ENCODE data around the gene NEK7.
"Not testable (repeated sequence)": the region's sequence is repeated elsewhere in the genome, so short reads cannot be mapped to it uniquely, and the experiment has no call there.

Gene NEK7

DNA sequence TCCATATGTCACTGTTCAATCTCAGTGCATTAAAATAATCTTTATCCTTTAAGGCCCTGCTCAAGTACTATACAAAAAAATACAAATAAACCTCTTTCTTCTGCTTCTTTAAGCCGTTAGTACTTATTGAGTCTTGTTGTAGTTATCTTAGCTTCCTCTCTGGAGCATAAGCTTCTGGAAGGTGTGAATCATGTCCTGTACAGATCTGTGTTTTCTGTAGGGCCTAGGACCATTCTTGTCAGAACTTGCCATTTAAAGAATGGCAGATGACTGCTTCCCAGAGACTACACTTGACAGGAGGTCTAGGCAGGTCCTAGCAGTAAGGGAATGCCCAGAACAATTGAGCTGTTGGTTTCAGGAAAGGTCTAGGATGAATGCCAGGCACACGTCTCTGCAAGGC, 12.9 kb downstream of the NEK7 start:
- no peak for DNase-seq

DNA sequence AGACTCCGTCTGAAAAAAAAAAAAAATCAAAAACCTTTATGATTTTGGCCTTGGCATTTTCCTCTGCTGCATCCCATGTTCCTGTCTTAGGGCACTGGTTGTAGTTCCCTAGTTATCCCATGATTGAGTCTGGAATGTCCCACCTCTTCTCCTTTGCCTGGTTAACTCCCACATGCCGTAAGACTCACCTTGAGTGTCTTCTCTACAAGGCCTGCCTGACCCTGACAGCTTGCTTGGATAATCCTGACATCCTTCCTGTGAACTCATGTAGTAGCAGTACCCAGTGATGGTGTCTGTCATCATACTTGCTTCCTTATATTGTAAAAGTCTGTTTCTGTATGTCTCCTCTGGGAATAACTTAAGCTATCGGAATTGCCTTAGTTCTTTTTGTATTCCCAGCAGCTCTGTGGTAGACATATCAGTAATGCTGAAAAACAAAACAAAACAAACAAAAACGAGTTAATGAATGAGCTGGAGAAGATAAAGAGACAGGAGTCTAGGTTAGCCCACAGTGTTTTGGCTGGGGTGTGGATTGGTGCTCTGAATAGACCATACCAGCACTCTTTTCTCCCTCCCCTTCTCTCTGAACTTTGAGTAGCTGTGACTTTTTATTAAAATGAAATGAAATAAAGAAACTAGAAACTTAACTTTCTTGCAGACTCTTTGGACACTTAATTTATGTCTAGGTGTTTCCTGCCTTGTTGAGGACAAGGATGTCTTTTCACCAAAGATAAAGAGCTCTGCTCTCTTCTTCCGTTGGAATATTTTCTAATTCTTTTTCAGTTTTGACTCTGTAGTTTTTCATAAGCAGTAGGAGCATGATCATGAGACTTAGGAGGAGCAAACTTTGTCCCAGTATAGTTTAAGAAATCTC, 15.1 kb downstream of the NEK7 start:
- no peak for DNase-seq

DNA sequence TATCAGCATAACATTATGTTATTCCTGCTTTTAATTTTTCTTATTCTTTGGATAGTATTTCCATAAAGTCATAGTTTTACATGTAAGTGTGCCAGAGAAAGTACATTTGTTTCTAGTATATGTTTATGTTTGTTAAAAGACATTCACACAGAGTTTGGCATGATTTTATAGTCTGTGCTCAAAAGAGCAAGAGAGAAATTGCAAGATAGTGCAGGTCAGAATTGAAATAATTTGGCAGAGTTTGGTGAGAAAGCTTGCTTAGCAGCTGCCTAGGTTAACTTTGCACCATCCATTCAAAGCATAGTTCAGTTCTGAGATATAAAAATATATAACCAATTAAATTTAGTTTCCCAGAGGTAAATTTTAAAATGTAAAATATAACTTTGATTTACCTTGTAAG, 17.0 kb downstream of the NEK7 start:
- DNase-seq = no peak

DNA sequence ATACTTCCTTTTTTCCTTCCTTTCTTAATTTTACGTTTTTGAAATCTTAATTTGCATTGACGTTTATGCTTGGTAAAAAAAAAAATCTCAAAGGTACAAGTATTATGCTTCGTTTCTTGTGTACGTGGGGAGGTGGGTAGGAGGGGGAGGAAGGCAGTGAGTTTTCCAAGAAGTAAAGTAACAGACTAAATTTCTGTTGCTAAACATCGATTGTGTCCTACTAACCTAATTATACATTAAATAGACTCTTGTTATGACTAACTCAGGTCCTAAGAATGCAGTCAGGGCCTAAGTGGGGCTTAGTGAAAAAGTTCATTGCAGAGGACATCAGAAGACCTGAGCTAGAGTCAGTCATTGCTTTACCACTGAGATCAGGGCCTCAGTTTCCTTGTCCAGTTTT, 17.5 kb downstream of the NEK7 start:
- no peak for DNase-seq

DNA sequence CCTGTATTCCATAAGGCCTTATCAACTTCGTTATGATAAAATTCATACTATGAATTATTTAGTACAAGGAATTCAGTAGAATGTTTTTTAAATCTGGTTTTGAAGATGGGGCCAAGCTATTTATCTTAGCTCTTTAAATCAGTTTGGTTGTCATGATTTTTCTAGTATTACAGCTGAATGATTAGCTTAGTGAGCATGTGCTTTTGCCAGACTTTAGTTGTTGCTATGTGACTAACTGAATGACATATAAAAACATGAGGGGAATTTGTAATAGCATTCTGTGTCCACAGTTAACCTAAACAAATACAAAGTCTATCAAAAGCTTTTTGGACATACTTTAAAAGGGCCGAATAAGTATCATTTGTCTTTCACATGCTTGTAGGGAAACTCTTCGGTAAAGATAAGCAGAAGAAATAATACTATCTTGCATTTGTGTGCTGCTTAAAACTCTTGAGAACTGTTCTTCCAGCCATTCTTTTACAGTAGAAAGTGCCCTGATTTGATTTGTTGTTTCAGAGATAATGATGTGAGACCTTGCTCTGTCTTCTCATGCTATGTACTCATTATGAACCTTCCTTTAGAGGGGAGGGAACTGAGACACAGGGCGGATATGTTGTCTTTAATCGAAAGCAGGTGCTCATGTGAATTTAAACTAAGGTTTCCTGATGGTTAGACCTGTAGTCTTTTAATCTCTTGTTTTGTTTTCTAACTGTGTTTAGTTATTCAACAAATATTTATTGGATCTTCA, 18.8 kb downstream of the NEK7 start:
- DNase-seq = no peak

DNA sequence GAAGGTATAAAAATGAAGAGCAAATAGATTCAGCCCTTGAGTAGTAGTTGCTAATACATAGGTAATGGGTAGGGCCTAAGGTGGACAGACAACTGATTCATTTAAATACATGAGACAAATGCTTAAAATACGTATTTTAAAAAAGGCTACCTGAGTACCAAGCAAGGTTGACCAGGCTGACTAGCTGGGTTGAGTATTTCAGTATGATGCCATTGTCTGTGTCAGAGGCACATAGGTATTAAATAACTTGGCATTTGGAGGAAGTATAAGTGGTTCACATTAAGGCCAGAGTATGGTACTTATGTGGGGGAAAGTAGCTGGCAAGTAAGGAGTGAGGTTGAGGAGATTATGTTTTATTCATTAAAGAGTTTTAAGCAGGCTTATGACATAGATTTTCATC, 19.4 kb downstream of the NEK7 start:
- DNase-seq = no peak

DNA sequence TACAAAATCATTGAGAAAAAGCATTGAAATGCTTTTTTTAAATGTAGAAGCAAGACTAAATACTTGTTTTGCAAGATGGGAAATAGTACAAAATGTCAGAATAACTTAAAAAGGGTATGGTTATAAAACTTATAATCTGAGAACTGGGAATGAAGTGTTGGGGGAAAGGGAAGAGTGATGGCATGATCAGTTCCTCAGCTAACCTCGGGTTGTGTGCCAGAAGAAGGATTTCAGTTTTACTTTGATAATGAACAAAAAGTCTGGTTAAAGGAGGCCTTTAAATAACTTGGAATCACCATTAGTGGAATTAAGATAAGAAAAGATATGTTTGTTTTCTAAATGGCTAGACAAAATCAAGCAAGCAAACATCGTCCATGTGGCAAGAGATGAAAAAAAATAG, 20.7 kb downstream of the NEK7 start:
- no peak for DNase-seq

DNA sequence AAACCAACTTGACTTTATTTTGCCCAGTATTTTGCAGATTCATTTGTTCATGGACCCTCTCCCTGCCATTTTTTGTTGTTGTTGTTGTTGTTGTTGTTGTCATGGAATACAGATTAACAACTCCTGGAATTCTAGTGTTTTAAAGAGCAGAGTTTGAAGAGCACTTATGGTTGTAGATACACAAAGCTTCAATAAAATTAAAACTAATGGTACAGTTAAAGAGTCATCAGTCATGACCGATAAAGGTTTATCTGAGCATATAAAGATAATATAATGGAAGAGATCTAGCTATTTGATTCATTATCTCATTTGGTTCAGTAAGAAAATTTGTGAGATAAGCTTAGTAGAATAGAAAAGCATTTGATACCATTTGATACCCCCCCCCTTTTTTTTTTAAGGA, 21.8 kb downstream of the NEK7 start:
- no peak for DNase-seq

DNA sequence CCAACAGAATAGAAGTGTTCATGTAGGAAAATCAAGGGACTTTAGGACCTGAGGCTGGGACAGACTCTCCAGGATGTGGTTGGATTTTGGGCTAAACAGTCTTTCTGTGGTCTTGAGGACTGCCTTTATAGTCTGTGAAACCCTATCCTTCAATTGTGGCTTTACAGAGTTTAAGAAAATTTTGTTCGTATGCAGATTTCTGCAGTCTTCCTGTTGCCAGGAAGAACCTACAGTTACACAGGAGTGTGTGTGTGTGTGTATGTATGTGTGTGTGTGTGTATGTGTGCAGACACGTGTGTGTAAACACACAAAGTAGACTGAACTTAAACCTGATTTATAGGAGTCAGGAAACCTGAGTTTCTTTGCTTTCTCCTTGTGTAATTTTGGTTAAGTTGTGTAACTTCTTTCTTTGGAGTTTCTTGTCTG, 22.8 kb downstream of the NEK7 start:
- DNase-seq = no peak

DNA sequence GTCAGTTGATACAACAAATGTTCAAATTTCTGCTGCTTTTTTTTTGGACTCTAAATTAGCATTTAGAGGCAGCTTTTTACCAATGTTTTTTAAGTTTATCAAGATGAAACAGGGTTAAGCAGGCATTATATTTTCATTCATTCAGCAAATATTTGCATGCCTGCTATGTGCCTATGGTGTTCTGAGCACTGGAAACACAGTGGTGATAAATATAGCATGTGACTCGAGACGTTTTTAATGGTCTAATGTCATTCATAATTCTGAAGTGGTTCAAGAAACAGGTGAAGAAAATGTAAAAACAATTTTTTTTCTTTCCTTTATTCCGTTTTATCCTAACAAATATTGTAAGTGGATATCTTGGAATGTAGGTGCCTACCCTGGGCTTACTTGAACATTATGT, 26.8 kb downstream of the NEK7 start:
- DNase-seq = no peak

DNA sequence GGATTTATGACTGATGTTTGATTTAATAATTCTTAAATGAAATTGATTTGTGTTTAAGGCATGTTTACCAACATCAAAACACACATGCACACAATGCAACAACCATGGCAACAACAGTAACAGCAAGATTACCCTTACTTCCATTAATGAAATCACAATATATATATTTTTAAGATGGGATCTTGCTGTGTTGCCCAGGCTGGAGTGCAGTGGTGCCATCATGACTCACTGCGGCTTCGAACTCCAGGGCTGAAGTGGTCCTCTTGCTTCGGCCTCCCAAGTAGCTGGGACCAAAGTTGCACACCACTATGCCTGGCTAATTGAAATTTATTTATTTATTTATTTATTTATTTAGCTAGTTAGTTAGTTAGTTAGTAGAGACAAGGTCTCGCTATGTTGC, 27.7 kb downstream of the NEK7 start:
- DNase-seq = no peak

DNA sequence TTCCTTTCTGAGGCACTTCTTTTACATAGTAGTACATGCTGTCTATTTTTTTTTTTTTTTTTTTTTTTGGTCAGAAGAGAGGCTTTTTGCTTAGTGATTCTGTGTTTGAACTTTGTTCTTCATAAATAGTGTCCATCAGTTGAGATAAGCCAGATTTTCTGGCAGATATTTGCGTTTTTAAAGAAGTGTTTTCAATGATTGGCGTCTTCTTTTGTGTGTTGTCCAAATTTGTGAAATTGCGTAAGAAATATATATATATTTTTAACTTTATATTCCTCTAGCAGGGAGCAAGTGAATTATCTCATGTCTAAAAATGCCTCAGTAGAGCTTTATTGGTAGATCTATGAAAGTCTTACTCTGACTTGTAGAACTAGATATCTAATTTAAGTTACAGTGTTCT, 28.3 kb downstream of the NEK7 start:
- no peak for DNase-seq

DNA sequence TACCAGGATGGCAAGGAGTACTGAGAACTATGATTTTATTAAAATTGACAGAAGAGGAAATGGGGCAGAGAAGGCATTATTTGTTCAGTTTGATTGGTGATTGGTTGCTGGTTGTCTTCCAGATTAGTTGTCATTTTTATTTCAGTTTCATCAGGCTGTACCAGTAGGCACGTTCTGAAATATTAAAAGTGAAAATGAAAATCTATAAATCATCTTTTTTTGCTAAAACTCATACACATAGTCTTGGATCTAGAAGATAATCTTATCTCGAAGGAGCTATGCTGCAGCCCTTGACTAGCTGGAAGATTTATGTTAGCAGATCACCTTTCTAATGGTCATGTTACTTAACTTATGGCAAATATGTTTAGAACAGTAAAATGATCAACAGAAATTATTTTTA, 29.0 kb downstream of the NEK7 start:
- no peak for DNase-seq

DNA sequence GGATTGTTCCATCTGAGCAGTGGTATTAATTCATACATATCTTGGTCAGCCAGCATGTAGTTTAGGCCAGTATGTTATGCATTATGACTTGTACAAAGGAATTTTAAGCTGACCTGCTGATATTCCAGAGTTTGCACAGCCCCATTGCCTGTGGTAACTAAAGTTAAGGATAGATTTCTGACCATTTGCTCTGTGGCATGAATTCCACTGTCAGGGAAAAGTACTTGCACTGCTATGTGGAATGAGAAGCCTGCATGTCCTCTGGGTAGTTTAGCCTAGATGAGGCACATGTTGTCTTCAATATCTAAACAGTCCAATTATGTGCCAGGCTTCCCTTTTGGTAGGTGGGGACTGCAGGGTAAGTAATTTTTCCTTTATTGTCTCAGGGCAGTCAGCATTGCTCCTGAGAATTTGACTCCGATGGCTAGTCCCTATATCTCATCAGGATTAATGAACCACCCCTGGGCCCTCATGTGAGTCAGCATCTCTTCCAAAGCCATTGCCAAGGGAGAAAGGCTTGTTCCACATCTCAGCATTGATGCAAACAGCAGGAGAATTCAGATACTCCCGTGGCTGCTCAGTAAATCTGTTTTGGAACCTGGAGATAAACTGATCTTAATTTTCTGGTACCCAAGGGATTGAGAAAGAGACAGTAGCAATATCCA, 30.2 kb downstream of the NEK7 start:
- DNase-seq = no peak

DNA sequence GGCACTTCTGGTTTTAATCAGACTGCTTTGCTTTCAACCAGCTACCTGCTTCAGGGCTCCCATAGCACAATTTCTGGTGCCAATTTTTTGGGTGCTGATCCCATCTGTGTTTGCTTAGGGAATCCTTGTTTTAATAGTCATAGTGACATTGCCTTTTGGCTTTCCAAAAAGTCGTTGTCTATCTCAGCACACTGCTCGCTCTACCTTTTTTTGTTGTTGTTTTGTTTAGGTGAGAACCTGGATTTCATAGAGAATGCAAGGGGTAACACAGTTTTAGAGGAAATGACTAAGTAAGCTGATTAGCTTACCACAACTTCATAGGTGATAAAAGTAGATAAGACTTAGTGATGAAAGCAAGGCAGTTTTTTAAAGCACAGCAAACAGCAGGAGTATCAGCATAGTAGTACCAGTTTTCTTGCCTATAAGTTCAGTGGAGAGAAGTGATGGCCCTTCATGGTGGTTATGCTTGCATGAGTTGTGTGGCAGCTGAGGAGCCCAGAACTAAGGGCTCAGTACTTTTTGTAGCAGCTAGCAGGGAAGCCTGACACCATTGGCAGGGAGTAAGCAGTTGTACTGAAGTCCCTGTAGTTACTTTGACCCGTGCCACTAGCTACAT, 31.3 kb downstream of the NEK7 start:
- no peak for DNase-seq

DNA sequence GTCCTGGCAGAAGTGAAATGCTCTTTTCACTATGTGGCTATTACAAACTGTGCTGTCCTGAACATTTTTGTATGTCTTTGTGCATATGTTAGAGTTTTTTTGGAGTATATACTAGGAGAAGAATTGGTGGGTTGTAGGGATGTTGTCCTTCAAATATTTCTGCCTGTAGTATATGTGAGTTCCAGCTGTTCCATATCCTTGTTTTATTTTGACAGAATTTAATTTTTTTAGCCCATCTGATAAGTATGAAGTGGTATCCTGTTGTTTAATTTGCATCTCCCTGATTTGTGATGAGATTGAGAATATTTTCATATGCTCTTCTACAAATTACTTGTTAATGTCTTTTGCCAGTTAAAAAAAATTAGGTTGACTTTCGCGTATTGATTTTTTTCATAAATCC, 34.3 kb downstream of the NEK7 start:
- no peak for DNase-seq

DNA sequence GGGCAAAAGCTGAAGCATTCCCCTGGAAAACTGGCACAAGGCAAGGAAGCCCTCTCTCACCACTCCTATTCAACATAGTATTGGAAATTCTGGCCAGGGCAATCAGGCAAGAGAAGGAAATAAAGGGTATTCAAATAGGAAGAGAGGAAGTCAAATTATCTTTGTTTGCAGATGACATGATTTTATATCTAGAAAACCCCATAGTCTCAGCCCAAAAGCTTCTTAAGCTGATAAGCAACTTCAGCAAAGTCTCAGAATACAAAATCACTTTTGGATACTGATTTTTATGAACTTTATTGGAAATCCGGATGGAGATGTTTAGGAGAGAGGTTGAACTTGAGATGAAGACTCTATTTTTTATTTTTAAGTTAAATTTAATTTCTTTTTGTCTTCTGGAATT, 37.1 kb downstream of the NEK7 start:
- not testable (repeated sequence) for DNase-seq

DNA sequence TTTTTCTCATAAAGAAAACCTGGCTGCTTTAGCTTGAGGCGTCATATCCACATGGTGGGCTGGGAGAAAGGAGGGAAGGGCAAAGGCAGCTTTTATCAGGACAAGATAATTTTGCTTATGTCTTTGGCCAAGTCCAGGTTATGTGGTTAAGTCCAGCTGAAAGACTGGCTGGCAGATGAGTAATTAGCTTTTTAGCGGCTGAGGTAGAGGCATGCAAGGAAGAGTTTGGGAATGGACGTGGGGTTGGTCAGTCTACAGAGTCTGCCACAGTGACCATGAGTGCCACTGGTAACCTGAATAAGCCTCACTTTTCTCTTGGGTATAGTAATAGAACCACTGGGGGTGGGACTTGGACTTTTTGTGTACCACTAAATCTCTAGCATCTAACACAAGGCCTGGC, 39.8 kb downstream of the NEK7 start:
- DNase-seq = no peak

DNA sequence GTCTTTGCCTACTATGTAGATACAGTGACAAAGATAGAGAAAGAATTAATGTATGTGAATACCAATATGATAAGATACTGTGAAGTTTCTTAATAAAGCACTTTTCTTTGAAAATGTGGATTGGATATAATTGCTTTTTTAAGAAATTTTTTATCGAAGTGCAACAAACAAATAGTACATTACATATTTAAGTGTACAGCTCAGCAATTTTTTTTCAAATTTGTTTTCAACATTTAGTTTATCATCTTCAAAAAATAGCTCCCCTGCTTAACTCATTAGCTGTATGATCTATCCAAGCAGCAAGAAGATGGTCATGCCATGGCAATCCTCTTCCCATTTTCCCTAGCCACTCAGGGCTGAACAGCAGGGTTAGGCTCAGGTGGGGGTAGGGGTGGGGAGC, 40.5 kb downstream of the NEK7 start:
- DNase-seq = no peak

DNA sequence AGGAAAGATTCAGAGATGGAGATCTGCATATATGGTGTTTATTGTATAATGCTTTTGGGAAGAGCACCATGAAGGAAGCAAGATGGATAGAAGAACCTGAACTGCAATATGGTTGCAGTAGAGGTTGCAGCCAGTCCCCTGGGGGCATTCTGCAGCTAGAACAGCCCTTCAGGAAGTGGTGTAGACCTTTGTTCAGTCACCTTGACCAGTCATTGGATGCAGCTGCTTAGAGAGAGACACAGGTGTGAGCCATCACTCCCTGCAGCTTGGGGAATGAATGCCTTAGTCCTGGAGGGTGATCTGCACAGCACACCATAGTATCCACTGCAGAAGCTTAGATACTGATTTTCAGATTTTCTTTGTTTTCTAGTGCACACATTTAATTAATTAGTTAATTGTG, 42.3 kb downstream of the NEK7 start:
- DNase-seq = no peak

DNA sequence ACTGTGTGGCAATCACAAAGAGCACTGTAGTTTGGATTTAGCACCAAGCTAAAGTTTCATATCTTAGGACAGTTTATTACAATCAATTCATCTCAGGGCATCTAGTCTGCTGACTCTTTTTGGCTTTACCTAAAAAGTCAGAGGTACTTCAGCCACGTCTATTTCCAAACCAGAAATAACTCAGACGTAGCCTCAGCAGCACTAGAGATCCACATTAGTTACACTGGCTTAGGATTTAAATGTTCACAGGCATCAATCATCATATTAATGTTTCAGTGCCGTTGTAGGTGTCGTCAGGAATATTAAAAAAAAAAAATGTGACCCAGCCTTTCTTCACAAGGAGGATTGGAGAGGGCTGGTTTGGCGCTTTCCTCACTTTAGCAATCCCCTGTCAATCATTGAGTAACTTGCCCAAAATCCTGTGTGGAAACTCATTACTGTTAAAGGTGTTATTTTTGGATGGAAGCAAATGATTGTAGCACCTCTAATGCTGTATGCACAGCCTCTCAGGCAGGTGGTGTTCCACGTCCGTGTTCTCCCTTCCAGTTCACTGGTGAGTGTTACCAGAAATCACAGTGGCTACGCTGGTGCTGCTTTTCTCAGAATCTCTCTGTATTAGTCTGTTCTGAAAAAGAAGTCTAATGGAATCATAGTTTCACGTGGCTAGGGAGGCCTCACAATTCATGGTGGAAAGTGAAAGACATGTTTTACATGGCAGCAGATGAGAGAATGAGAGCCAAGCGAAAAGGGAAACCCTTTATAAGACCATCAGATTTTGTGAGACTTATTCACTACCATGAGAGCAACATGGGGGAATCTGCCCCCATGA, 45.4 kb downstream of the NEK7 start:
- DNase-seq = no peak

DNA sequence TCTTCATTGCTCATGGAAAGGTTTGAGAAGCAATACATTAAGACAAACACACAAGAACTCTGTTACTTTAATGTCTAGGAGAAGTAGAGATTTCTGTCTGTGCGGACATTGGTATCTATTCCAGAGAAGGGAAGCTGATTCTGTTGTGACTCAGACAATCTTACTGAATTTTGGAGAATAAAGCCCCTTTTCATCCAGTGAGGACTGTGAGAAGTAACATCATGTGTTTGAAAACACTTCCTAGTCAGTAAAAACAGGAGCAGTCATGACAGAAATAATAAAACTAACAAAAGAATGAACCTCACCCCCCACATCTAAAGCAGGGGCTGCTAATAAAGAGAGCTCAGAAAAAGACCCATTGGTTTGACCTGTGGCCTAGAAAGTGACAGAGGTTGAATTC, 46.6 kb downstream of the NEK7 start:
- DNase-seq = no peak
